HepG2 (cell line): ENCODE results near the gene MACROH2A1. TPM values are rescaled to one million over a fixed set of nuclear protein-coding genes. Genes with fewer than 3 reads are reported as not detected.

Source experiments
- ATAC-seq: fragments of 200-7000 bp; cut with Tn5 transposase; 3 replicates; pipeline ENCODE4 v1.9.1; 2020; ENCODE audit warnings: mild to moderate bottlenecking, moderate library complexity
- BruUV-seq: library from RNA; stranded (reverse); fragments of 400-500 nt; replicated peaks from 2 replicates; lab custom pipeline; 2021; lab: Mats Ljungman, UMichigan
- CTCF ChIA-PET: fragments of 300-600 bp; formaldehyde crosslinking; extraction: SDS; loops from one replicate; lab custom pipeline; 2021; ENCODE audit warnings: low total read pairs, inconsistent platforms, low intra/inter-chr PET ratio; lab: Yijun Ruan, JAX
- POLR2A ChIA-PET: fragments of 350-600 bp; sonication (Branson Sonifier 250); formaldehyde crosslinking; loops from one replicate; lab custom pipeline; 2020; ENCODE audit warnings: antibody characterized with exemption, inconsistent platforms; lab: Yijun Ruan, JAX
- DNase-seq: peaks from one replicate; pipeline ENCODE4 v3.0.0-alpha.2; 2015; ENCODE audit warnings: low spot score
- FAIRE-seq: peaks from 3 replicates; lab custom pipeline; 2011; peaks lifted over from hg19 to GRCh38; lab: Jason Lieb, UNC
- H2AFZ ChIP-seq: one replicate; pipeline ENCODE4 v1.6.1; 2011; ENCODE audit warnings: low read length, inconsistent platforms
- H3K27ac ChIP-seq: fragments of 300-600 bp; 3 replicates; pipeline ENCODE4 v1.8.0; 2011; ENCODE audit warnings: mixed run types, mild to moderate bottlenecking, mixed read lengths, low read length, inconsistent platforms; ENCODE audit not compliant: insufficient read depth; ENCODE audit errors: extremely low read length
- H3K27me3 ChIP-seq, 2 experiments: fragments of 200-600 bp in 1 of 2; 2 replicates in 1 of 2; 3 replicates in 1 of 2; pipeline versions ENCODE4 v1.6.0 to v1.8.0; 2011; ENCODE audit warnings: low read length in 2 of 2, mild to moderate bottlenecking in 2 of 2, moderate library complexity in 2 of 2, inconsistent platforms in 1 of 2; ENCODE audit not compliant: insufficient read depth in 2 of 2, control insufficient read depth in 1 of 2
- H3K36me3 ChIP-seq, 2 experiments: fragments of 200-600 bp in 1 of 2; replicated peaks in 1 of 2; 2 replicates in 1 of 2; 3 replicates in 1 of 2; pipeline versions ENCODE4 v1.5.1 to v1.8.0; 2011; ENCODE audit warnings: low read length in 2 of 2, inconsistent platforms in 1 of 2; ENCODE audit not compliant: insufficient read depth in 2 of 2, control insufficient read depth in 1 of 2
- H3K4me1 ChIP-seq: 2 replicates; pipeline ENCODE4 v1.5.1; 2012; ENCODE audit warnings: low read length, inconsistent platforms; ENCODE audit not compliant: insufficient read depth
- H3K4me2 ChIP-seq: 2 replicates; pipeline ENCODE4 v1.6.0; 2011; ENCODE audit warnings: low read depth, low read length, inconsistent platforms
- H3K4me3 ChIP-seq, 3 experiments: fragments of 200-600 bp in 1 of 3; sonication (generic), shearing (Covaris generic) in 1 of 3; replicated peaks in 1 of 3; 2 replicates each; pipeline ENCODE4 v1.5.1; 2011 to 2016; ENCODE audit warnings: low read length in 3 of 3, inconsistent platforms in 2 of 3, low read depth in 2 of 3, mild to moderate bottlenecking in 2 of 3, control low read depth in 1 of 3, mixed read lengths in 1 of 3; ENCODE audit not compliant: insufficient read depth in 1 of 3
- H3K79me2 ChIP-seq: one replicate; pipeline ENCODE4 v1.6.1; 2011; ENCODE audit warnings: low read length, inconsistent platforms; ENCODE audit not compliant: insufficient read depth
- H3K9ac ChIP-seq: 2 replicates; pipeline ENCODE4 v1.6.0; 2011; ENCODE audit warnings: mild to moderate bottlenecking, low read depth, low read length, inconsistent platforms; ENCODE audit not compliant: insufficient read depth
- H3K9me3 ChIP-seq: 2 replicates; pipeline ENCODE4 v1.5.1; 2012; ENCODE audit warnings: mild to moderate bottlenecking, low read length
- H4K20me1 ChIP-seq: 2 replicates; pipeline ENCODE4 v1.6.0; 2011; ENCODE audit warnings: inconsistent platforms, mild to moderate bottlenecking, low read length, moderate library complexity; ENCODE audit not compliant: insufficient read depth
- ADNP ChIP-seq: sonication (generic); formaldehyde crosslinking; IDR thresholded peaks from 2 replicates; pipeline ENCODE4 v1.4.0; 2020; ENCODE audit warnings: missing genetic modification reagents
- NCOR1 ChIP-seq: fragments of 200-600 bp; sonication (generic); IDR thresholded peaks from 2 replicates; pipeline ENCODE4 v1.7.0; 2017; ENCODE audit warnings: antibody characterized with exemption, low read length, borderline replicate concordance
- NFYC ChIP-seq: IDR thresholded peaks from 2 replicates; pipeline ENCODE4 v1.6.1; 2016; ENCODE audit warnings: missing genetic modification reagents, missing compliant biosample characterization
- PRPF4 ChIP-seq: fragments of 200-400 bp; formaldehyde crosslinking; IDR thresholded peaks from 2 replicates; pipeline ENCODE4 v1.6.1; 2016; ENCODE audit warnings: low read length, low read depth; ENCODE audit not compliant: poor library complexity, severe bottlenecking
- RBAK ChIP-seq: sonication (generic); formaldehyde crosslinking; IDR thresholded peaks from 2 replicates; pipeline ENCODE4 v1.5.1; 2020; ENCODE audit warnings: mild to moderate bottlenecking, missing genetic modification reagents
- RBM39 ChIP-seq: fragments of 200-400 bp; formaldehyde crosslinking; IDR thresholded peaks from one replicate; pipeline ENCODE4 v1.6.1; 2018; ENCODE audit warnings: antibody characterized with exemption, mild to moderate bottlenecking, low read depth, low read length; ENCODE audit not compliant: poor library complexity, severe bottlenecking
- REL ChIP-seq: sonication (generic); formaldehyde crosslinking; conservative IDR thresholded peaks from 2 replicates; pipeline ENCODE4 v1.8.0; 2022; ENCODE audit warnings: mild to moderate bottlenecking, missing genetic modification reagents, moderate library complexity
- SIX1 ChIP-seq: sonication (generic); formaldehyde crosslinking; IDR thresholded peaks from 2 replicates; pipeline ENCODE4 v1.4.0; 2020; ENCODE audit warnings: missing genetic modification reagents, borderline replicate concordance
- THAP11 ChIP-seq: IDR thresholded peaks from 2 replicates; pipeline ENCODE4 v1.6.1; 2016; ENCODE audit warnings: missing biosample characterization, missing genetic modification reagents
- ZKSCAN8 ChIP-seq: IDR thresholded peaks from 2 replicates; pipeline ENCODE4 v1.6.1; 2016; ENCODE audit warnings: borderline replicate concordance, missing genetic modification reagents, missing compliant biosample characterization
- ZNF354B ChIP-seq: sonication (generic); formaldehyde crosslinking; IDR thresholded peaks from 2 replicates; pipeline ENCODE4 v1.8.0; 2022; ENCODE audit warnings: mild to moderate bottlenecking, missing genetic modification reagents
- ZNF674 ChIP-seq: sonication (generic); formaldehyde crosslinking; IDR thresholded peaks from 2 replicates; pipeline ENCODE4 v1.5.0; 2020; ENCODE audit warnings: low read depth, mild to moderate bottlenecking, missing genetic modification reagents
- ZNF713 ChIP-seq: sonication (generic); formaldehyde crosslinking; IDR thresholded peaks from 2 replicates; pipeline ENCODE4 v1.4.0; 2020; ENCODE audit warnings: mild to moderate bottlenecking, missing genetic modification reagents
- ZNF788 ChIP-seq: sonication (generic); formaldehyde crosslinking; IDR thresholded peaks from 2 replicates; pipeline ENCODE4 v1.5.0; 2020; ENCODE audit warnings: mild to moderate bottlenecking, missing genetic modification reagents, borderline replicate concordance
- ZNF850 ChIP-seq: sonication (generic); formaldehyde crosslinking; conservative IDR thresholded peaks from 2 replicates; pipeline ENCODE4 v1.9.0; 2021; ENCODE audit warnings: mild to moderate bottlenecking, missing genetic modification reagents
- WGBS: methylation state at CpG from one replicate; pipeline ENCODE4 v1.1.6; 2017; ENCODE audit warnings: low lambda C conversion rate; 5-methylcytosine and 5-hydroxymethylcytosine counted together
- in situ Hi-C: cut with HindIII; loops from 2 replicates; pipeline ENCODE4 v1.10.0; 2017; ENCODE audit warnings: low pct_unique_long_range_greater_than_20kb; ENCODE audit not compliant: extremely low pct_ligation_motif_present
- intact Hi-C: fragments of 100-400 bp; cut with micrococcal nuclease; formaldehyde crosslinking; loops from one replicate; pipeline ENCODE4 v1.10.0; 2022; ENCODE audit not compliant: unreplicated experiment
- polyA plus RNA-seq, 8 experiments: library from polyadenylated mRNA; depleted of rRNA in 3 of 8; stranded (reverse) in 7 of 8; unstranded in 1 of 8; fragments of >200 nt; fragmentation: Illumina TruSeq in 4 of 8; extraction: Trizol in 4 of 8; gene quantifications; 2 replicates each; pipeline versions ENCODE4 v1.2.1 to v1.2.3, GENCODE V29; 2011 to 2016; ENCODE audit warnings: low read depth in 4 of 8, missing spikeins in 1 of 8, mixed read lengths in 1 of 8; ENCODE audit not compliant: insufficient read depth in 1 of 8
- total RNA-seq, 5 experiments: library from RNA; depleted of rRNA; stranded (reverse); fragments of >200 nt; fragmentation: Illumina TruSeq; extraction: Trizol; gene quantifications; 2 replicates each; pipeline ENCODE4 v1.2.3, GENCODE V29; 2016; ENCODE audit warnings: low read depth in 1 of 5
- TF ChIP-seq, protein P1 (sequence below): IDR thresholded peaks from 2 replicates; pipeline ENCODE4 v1.6.1; 2016; ENCODE audit warnings: missing compliant biosample characterization, missing genetic modification reagents, borderline replicate concordance

Gene MACROH2A1
- total and polyA plus RNA-seq, 2 of the 13 experiments (the other 11 are each of a cell fraction or from before 2014, with no cell fraction given) = 69.1 to 158 TPM

DNA sequence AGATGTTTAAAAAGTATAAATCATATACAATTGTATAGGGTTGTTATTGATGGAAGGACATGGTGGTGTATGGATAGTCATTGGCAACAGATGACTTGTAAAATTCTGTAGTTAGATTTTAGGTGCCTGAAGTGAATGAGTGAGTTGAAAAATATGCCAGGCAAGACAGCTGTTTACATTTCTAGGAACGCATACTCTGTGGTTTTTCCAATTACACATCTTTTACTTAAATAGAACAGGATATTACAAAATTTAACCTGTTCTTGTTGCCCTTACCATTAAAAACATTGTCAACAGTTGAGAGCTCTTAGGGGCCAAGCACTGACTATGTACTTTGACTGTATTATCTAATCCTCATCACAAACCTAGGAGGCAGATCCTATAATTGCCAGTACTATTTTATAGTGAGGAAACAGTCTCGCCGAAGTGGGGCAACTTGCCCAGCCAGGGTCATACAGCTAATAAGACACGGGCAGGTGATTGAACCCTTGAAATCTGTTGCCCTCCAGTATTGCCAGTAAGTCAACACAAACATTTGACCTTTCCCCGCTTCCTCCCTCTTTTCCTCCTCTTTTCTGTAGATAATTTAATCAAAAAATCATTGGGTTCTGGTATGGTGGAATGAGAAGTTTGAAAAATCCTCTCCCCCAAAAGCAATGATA, 88.6 kb downstream of the MACROH2A1 start:
- H3K4me1 ChIP-seq = peaks cover 57% of the 10 kb centered on the region
- no peak for DNase-seq
- H3K27me3 ChIP-seq = no peaks in the 10 kb centered on the region; a peak in 1 of 5 replicates
- 81% methylated on average over 5 of the region's 5 CpGs for WGBS
- no TSS peak for BruUV-seq
- in situ Hi-C loops = no loop called here
- no peak for TF ChIP-seq NCOR1
- TF ChIP-seq REL = no peak
- TF ChIP-seq ZNF354B (CRISPR knock-in tag) = no peak
- no peak for TF ChIP-seq ZNF788 (CRISPR knock-in tag)
- no peak for TF ChIP-seq ADNP (CRISPR knock-in tag)
- TF ChIP-seq PRPF4 = no peak
- no peak for TF ChIP-seq SIX1 (CRISPR knock-in tag)
- no peak for TF ChIP-seq ZNF674 (CRISPR knock-in tag)
- no peak for TF ChIP-seq RBAK (CRISPR knock-in tag)
- TF ChIP-seq, protein P1, sequence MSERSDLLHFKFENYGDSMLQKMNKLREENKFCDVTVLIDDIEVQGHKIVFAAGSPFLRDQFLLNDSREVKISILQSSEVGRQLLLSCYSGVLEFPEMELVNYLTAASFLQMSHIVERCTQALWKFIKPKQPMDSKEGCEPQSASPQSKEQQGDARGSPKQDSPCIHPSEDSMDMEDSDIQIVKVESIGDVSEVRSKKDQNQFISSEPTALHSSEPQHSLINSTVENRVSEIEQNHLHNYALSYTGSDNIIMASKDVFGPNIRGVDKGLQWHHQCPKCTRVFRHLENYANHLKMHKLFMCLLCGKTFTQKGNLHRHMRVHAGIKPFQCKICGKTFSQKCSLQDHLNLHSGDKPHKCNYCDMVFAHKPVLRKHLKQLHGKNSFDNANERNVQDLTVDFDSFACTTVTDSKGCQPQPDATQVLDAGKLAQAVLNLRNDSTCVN (CRISPR knock-in tag) = no peak
- TF ChIP-seq ZNF713 (CRISPR knock-in tag) = no peak
- TF ChIP-seq NFYC (CRISPR knock-in tag) = no peak
- no peak for TF ChIP-seq ZKSCAN8 (CRISPR knock-in tag)
- TF ChIP-seq RBM39 = no peak
- no peak for TF ChIP-seq ZNF850 (CRISPR knock-in tag)
- TF ChIP-seq THAP11 (CRISPR knock-in tag) = no peak
- TF ChIP-seq, all 625 proteins: peak for 0
- no peak overlapping the region for H3K4me2 ChIP-seq
- no peaks in the 10 kb centered on the region for H4K20me1 ChIP-seq
- H3K79me2 ChIP-seq = no peaks in the 10 kb centered on the region
- intact Hi-C loops = no loop called here
- H3K4me3 ChIP-seq = no peak overlapping the region
- no peaks in the 10 kb centered on the region for H3K9me3 ChIP-seq
- H3K9ac ChIP-seq = no peak overlapping the region
- POLR2A ChIA-PET = interaction anchor here (2.4 kb wide), 1 partner anchor 47 kb away, joined by 13 read pairs; no protein-coding TSS in a partner anchor
- FAIRE-seq (no peak), ATAC-seq (no peak)
- H3K36me3 ChIP-seq = no peaks in the 10 kb centered on the region
- CTCF ChIA-PET = no interaction called here
- H3K27ac ChIP-seq = no peak overlapping the region
- no peak overlapping the region for H2AFZ ChIP-seq
